ENCODE measurements around the gene PID1.
"Not testable (repeated sequence)": the region's sequence is repeated elsewhere in the genome, so short reads cannot be mapped to it uniquely, and the experiment has no call there.

Gene PID1

GRCh38 chr2:229104025-229104424, 167.1 kb downstream of the PID1 start:
- no peak for DNase-seq

- DNase-seq, result no peak
Measured at GRCh38 chr2:229101314-229101713, 169.8 kb downstream of the PID1 start.

GRCh38 chr2:229099231-229099630, 171.9 kb downstream of the PID1 start:
- DNase-seq, result no peak

GRCh38 chr2:229098801-229099200, 172.3 kb downstream of the PID1 start:
- DNase-seq, result no peak

GRCh38 chr2:229096409-229097066, 174.5 kb downstream of the PID1 start:
- no peak for DNase-seq

- DNase-seq, result no peak
Measured at GRCh38 chr2:229095472-229095871, 175.6 kb downstream of the PID1 start.

- no peak for DNase-seq
Measured at GRCh38 chr2:229090225-229090624, 180.9 kb downstream of the PID1 start.

- DNase-seq, result no peak
Measured at GRCh38 chr2:229089776-229090175, 181.3 kb downstream of the PID1 start.

- DNase-seq, result no peak
Measured at GRCh38 chr2:229088966-229089700, 182.0 kb downstream of the PID1 start.

GRCh38 chr2:229088517-229088913, 182.6 kb downstream of the PID1 start:
- DNase-seq, result no peak

GRCh38 chr2:229087843-229088516, 183.1 kb downstream of the PID1 start:
- no peak for DNase-seq

- DNase-seq, result no peak
Measured at GRCh38 chr2:229087267-229087666, 183.8 kb downstream of the PID1 start.

- DNase-seq, result no peak
Measured at GRCh38 chr2:229085439-229085838, 185.6 kb downstream of the PID1 start.

GRCh38 chr2:229084447-229084846, 186.6 kb downstream of the PID1 start:
- DNase-seq, result no peak

- no peak for DNase-seq
Measured at GRCh38 chr2:229083606-229084340, 187.3 kb downstream of the PID1 start.

- no peak for DNase-seq
Measured at GRCh38 chr2:229081411-229081810, 189.7 kb downstream of the PID1 start.

- no peak for DNase-seq
Measured at GRCh38 chr2:229080172-229080571, 190.9 kb downstream of the PID1 start.

GRCh38 chr2:229076886-229077285, 194.2 kb downstream of the PID1 start:
- DNase-seq, result not testable (repeated sequence)

GRCh38 chr2:229073935-229074334, 197.2 kb downstream of the PID1 start:
- no peak for DNase-seq

- no peak for DNase-seq
Measured at GRCh38 chr2:229071292-229071976, 199.7 kb downstream of the PID1 start.

- no peak for DNase-seq
Measured at GRCh38 chr2:229066121-229066715, 204.9 kb downstream of the PID1 start.

- no peak for DNase-seq
Measured at GRCh38 chr2:229064749-229065148, 206.3 kb downstream of the PID1 start.
